ENCODE results near the gene ASCC1.
"Not testable (repeated sequence)": the region's sequence is repeated elsewhere in the genome, so short reads cannot be mapped to it uniquely, and the experiment has no call there.

The ASCC1 gene

DNA sequence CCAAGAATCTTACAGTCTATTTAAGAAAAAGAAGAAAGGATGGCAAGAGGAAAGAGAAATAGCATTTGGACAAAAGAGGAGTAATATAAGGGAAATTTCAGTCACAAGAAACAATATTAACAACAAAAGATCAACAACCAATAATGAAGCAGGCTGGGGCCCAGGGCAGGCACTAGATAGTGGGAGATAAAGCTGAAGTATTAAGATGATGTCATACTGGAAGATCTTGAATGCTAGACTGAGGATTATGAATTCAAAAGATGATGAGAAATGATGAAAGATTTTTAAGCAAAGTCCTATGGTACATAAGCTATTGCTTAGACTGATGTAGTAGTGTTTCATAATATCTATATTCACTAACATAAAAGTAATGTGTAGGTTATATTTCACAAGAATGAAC lies 75.9 kb downstream of the ASCC1 start:
- H3K4me3 ChIP-seq (ENCODE audit: low read length) = no peak overlapping the region
- TF ChIP-seq, protein P1, sequence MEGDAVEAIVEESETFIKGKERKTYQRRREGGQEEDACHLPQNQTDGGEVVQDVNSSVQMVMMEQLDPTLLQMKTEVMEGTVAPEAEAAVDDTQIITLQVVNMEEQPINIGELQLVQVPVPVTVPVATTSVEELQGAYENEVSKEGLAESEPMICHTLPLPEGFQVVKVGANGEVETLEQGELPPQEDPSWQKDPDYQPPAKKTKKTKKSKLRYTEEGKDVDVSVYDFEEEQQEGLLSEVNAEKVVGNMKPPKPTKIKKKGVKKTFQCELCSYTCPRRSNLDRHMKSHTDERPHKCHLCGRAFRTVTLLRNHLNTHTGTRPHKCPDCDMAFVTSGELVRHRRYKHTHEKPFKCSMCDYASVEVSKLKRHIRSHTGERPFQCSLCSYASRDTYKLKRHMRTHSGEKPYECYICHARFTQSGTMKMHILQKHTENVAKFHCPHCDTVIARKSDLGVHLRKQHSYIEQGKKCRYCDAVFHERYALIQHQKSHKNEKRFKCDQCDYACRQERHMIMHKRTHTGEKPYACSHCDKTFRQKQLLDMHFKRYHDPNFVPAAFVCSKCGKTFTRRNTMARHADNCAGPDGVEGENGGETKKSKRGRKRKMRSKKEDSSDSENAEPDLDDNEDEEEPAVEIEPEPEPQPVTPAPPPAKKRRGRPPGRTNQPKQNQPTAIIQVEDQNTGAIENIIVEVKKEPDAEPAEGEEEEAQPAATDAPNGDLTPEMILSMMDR (IDR thresholded peaks at IDR 0.05; ENCODE audit: insufficient read depth, low read depth, low read length, missing control alignments) = no peak
- DNase-seq (ENCODE audit: low read depth) = no peak

DNA sequence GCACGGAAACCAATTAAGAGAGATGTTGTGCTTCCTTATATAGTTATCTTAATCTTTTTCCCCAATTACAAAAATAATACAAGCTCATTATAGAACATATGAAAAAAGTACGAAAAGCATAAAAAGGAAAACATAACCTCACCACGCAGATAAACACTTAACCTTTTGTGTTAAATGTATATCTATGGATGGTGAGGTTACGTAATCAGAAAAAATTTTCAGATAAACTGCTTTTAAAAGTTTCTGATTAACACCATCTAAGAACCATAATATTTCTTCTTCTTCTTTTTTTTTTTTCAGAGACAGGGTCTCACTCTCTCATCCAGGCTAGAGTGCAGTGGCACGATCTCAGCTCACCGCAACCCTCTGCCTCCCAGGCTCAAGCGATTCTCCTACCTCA lies 78.5 kb downstream of the ASCC1 start:
- H3K4me3 ChIP-seq (ENCODE audit: low read length) = no peak overlapping the region
- TF ChIP-seq, protein P1 (IDR thresholded peaks at IDR 0.05; ENCODE audit: insufficient read depth, low read depth, low read length, missing control alignments) = no peak
- no peak for DNase-seq (ENCODE audit: low read depth)

DNA sequence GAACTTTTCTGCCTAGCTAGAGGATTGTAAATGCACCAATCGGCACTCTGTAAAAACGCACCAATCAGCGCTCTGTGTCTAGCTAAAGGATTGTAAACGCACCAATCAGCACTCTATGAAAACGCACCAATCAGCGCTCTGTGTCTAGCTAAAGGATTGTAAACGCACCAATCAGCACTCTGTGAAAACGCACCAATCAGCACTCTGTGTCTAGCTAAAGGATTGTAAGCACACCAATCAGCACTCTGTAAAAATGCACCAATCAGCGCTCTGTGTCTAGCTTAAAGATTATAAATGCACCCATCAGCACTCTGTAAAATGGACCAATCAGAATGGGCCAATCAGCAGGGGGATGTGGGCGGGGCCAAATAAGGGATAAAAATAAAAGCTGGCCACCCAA lies 79.9 kb downstream of the ASCC1 start:
- H3K4me3 ChIP-seq (ENCODE audit: low read length); DNase-seq (ENCODE audit: low read depth): not testable (repeated sequence)

DNA sequence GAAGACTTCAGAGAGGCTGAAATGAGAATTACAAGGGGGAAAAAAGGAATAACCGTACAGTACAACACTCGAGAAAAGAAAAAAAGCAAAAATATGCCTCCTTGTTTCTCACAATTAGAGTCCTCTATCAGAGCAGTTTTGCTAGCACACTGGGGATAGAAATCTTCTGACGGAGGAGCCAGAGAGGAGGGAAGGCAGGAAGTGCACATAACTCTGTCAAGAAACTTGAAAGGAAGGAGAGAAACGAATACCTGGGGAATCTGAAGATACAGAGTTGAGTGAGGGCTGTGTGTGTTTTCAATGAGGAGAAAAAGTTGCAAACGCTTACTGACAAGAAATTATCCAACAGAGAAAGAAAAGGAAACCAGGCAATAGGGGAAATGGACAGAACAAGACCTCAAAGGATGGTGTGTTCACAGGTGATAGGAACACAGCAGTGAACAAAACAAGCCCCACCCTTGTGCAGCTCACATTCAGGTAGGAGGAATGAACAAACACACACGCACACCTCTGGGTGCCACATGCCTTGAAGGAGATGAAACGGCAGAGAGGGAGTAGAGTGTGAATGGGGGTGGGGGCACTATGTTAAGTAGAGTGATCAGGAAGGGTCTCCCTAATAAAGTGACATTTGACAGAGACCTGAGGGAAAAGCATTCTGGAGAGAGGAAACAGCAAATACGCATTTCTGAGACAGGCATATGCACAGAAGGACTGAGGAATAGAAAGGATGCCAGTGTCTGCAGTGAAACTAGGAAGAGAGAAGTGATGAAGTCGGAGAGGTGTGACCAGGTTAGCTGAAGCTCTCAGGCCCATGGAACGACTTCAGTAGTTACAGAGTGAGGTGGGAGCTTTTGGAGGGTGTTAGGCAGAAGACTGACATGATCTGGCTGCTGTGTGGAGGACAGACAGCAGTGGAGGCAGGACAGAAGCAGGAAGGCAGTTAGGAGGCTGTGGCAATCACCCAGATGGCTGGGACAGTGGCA lies 81.0 kb downstream of the ASCC1 start:
- TF ChIP-seq, protein P1 (IDR thresholded peaks at IDR 0.05; ENCODE audit: insufficient read depth, low read depth, low read length, missing control alignments) = no peak
- H3K4me3 ChIP-seq (ENCODE audit: low read length) = no peak overlapping the region
- peak; percentile 8 for DNase-seq (ENCODE audit: low read depth)

DNA sequence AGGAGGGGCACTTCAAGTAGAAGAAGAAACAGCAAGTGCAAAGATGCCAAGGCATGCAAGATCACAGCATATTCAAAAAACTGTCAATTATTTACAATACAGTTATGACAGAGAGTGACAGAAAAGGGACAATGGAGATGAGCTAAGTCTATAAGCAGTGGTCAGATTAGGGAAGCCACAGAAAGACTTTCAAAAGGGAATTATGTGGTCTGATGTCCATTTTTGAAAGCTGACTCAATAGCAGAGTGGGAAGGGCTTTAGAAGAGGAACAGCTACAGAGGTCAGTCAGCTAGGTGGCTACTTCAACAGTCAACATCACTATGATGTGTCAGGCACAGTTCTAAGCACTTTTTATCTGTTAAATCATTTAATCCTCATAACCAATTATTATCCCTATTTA lies 82.6 kb downstream of the ASCC1 start:
- TF ChIP-seq, protein P1 (IDR thresholded peaks at IDR 0.05; ENCODE audit: insufficient read depth, low read depth, low read length, missing control alignments) = no peak
- DNase-seq (ENCODE audit: low read depth) = no peak

DNA sequence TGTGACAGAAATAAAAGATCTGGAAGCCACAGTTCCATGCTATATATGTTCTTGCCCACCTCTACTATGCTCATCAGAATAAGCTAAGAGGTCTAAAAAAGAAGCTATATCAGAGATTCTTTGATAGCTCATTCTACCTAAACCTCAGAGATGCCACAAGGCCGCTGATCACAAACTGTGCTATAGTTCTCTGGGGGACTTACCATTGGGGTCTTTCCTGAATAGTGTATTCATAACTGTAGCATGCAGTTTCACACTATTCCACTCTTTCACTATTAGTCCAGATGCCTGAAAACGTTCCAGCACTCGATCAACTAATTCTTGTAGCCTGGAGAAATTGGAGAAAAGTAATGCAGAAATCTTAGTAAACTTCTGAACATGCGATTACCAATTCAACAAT lies 83.2 kb downstream of the ASCC1 start:
- DNase-seq (ENCODE audit: low read depth) = no peak
- H3K4me3 ChIP-seq (ENCODE audit: low read length) = no peak overlapping the region
- TF ChIP-seq, protein P1 (IDR thresholded peaks at IDR 0.05; ENCODE audit: insufficient read depth, low read depth, low read length, missing control alignments) = no peak

More for the DNA sequence above, 82.6 kb downstream of the ASCC1 start:
- H3K4me3 ChIP-seq (ENCODE audit: low read length) = no peak overlapping the region

DNA sequence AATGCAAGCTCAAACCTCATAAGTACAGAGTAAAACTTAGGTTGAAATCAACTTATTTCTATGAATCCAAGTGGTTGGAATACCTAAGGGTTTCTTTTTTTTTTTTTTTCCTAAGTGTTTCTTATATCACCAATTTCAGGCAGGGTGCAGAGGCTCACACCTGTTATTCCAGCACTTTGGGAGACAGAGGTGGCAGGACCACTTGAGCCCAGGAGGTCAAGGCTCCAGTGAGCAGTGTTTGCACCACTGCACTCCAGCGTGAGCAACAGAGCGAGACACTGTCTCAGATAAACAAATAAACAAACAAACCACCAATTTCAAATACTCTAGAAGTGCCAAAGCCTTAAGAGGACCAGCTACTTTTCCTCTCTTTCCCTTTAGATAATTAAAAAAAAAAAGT lies 88.5 kb downstream of the ASCC1 start:
- no peak overlapping the region for H3K4me3 ChIP-seq (ENCODE audit: low read length)
- DNase-seq (ENCODE audit: low read depth) = no peak
- TF ChIP-seq, protein P1 (IDR thresholded peaks at IDR 0.05; ENCODE audit: insufficient read depth, low read depth, low read length, missing control alignments) = no peak

Measured in epithelial cell of esophagus (primary cell).